CD4-positive, alpha-beta T cell treated with Interleukin-21 for 1 hour (primary cell): ENCODE measurements around the gene PHF20.
"Not testable (repeated sequence)": the region's sequence is repeated elsewhere in the genome, so short reads cannot be mapped to it uniquely, and the experiment has no call there.

Source experiments
- DNase-seq: peaks from one replicate; pipeline ENCODE4 v3.0.0-alpha.2; 2020

The PHF20 gene

GRCh38 chr20:35939264-35939663 is 167.4 kb downstream of the PHF20 start:
- DNase-seq: no peak

- no peak for DNase-seq
These were observed 169.8 kb downstream of the PHF20 start for GRCh38 chr20:35941620-35942019.

- DNase-seq: no peak
These were observed 170.4 kb downstream of the PHF20 start for GRCh38 chr20:35942243-35942642.

- DNase-seq: peak; percentile 28
These were observed 175.7 kb downstream of the PHF20 start for GRCh38 chr20:35947489-35947888.

- no peak for DNase-seq
These were observed 176.1 kb downstream of the PHF20 start for GRCh38 chr20:35947907-35948306.

- DNase-seq: no peak
These were observed 178.3 kb downstream of the PHF20 start for GRCh38 chr20:35950093-35950492.

- not testable (repeated sequence) for DNase-seq
These were observed 180.3 kb downstream of the PHF20 start for GRCh38 chr20:35952080-35952479.

- DNase-seq: peak; percentile 19
These were observed 180.9 kb downstream of the PHF20 start for GRCh38 chr20:35952480-35953386.

GRCh38 chr20:35953387-35954199 is 181.8 kb downstream of the PHF20 start:
- peak; percentile 73 for DNase-seq

GRCh38 chr20:35954200-35954906 is 182.5 kb downstream of the PHF20 start, which contains the start of gene SCAND1:
TSS of gene SCAND1 (minus strand) at chr20:35954502. CDS start at chr20:35954284, 218 bp downstream.
- DNase-seq: peak; percentile 98

GRCh38 chr20:35954907-35955251 is 183.1 kb downstream of the PHF20 start:
- peak; percentile 54 for DNase-seq

- no peak for DNase-seq
These were observed 184.8 kb downstream of the PHF20 start for GRCh38 chr20:35956616-35957015.

GRCh38 chr20:35959291-35959690 is 187.5 kb downstream of the PHF20 start:
- not testable (repeated sequence) for DNase-seq

- DNase-seq: no peak
These were observed 192.1 kb downstream of the PHF20 start for GRCh38 chr20:35963878-35964277.

- DNase-seq: no peak
These were observed 196.3 kb downstream of the PHF20 start, which contains the start of gene CNBD2 for GRCh38 chr20:35967979-35968640. TSS of gene CNBD2 (plus strand) at chr20:35968590. CDS start at chr20:35968763, 173 bp downstream.

GRCh38 chr20:35968930-35969329 is 197.1 kb downstream of the PHF20 start:
- no peak for DNase-seq

- no peak for DNase-seq
These were observed 200.2 kb downstream of the PHF20 start for GRCh38 chr20:35971981-35972380.

GRCh38 chr20:35972462-35972861 is 200.6 kb downstream of the PHF20 start:
- DNase-seq: no peak

GRCh38 chr20:35974256-35974655 is 202.4 kb downstream of the PHF20 start:
- DNase-seq: no peak

- no peak for DNase-seq
These were observed 204.0 kb downstream of the PHF20 start for GRCh38 chr20:35975576-35976373.

GRCh38 chr20:35978041-35978513 is 206.3 kb downstream of the PHF20 start:
- DNase-seq: no peak
